Epidermal melanocyte (primary cell): ENCODE measurements around the gene CCT4.
"Not testable (repeated sequence)": the region's sequence is repeated elsewhere in the genome, so short reads cannot be mapped to it uniquely, and the experiment has no call there.

Experiments used
- DNase-seq: peaks from one replicate; pipeline ENCODE4 v3.0.0; 2011; ENCODE audit warnings: low spot score; ENCODE audit not compliant: insufficient read length

CCT4 gene

DNA sequence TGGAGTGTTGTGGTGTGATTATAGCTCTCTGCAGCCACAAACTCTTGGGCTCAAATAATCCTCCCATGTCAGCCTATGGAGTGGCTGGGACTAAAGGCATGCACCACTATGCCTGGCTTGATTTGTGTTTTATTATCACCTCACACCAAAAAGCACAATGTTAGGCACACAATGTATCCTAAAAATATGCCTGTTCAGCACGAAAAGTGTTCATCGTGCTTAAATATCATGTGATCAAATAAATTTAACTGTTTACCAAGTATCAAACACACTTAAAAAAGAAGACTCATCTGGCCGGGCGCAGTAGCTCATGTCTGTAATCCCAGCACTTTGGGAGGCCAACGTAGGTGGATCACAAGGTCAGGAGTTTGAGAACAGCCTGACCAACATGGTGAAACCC is 5.6 kb downstream of the CCT4 start:
- no peak for DNase-seq

DNA sequence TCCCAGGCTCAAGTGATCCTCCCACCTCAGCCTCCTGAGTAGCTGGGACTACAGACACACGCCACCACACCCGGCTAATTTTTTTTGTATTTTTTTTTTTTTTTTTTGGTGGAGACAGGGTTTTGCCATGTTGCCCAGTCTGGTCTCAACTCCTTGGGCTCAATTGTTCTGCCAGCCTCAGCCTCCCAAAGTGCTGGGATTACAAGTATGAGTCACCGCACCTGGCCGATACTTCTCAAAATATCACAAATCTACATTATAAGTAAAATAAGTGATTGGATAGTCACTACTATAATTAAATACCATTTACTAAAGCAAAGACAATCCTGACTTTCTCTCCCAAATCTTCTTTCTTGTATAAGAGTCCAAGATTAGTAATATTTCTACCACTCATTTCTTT is 9.1 kb downstream of the CCT4 start:
- DNase-seq: not testable (repeated sequence)

DNA sequence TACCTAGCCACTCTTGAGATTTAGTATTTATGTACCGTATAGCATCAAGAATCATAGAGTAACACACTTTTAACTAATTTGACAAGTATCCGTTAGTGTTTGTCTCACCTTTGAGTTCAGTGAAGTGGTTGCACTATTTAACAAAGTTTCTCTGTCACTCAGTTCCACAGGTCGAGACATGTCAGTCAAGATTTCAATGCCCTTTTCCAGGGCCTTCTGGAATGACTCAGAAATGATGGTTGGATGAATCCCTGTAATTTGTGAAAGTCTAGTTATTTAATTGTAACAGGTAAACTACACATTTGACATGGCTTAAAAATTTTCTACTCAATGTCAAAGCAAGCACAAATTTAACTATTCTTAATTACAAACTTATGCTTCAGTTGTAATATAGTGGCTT is 9.7 kb downstream of the CCT4 start:
- no peak for DNase-seq

DNA sequence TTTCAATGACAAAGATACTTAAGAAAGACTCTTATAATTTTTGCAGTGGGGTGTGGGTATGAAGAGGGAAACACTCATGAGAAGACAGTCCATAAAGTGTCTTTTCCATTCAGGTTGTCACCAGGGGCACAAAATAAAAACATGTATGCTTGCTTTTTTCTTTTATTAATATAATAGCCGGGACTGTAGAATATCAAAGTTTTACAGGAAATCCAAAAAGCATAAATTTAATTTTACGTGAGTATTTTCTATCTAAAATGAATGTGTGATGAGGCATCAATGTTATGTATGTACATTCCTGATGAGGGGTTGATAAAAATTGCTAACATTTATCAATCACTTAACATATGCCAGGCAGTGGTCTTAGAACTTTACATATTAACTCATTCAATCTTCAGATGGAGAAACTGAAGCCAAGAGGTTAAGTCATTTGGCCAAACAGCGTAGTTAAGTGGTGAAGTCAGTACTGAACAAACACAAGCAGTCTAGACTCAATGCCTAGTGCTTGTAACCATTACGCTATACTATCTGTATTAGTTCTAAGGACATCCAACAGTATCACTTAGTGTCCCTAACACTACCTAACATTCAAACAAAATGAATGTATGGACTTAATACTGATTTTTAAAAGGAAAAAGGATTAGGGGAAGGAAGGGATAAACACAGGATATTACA is 10.7 kb downstream of the CCT4 start:
- DNase-seq: no peak

DNA sequence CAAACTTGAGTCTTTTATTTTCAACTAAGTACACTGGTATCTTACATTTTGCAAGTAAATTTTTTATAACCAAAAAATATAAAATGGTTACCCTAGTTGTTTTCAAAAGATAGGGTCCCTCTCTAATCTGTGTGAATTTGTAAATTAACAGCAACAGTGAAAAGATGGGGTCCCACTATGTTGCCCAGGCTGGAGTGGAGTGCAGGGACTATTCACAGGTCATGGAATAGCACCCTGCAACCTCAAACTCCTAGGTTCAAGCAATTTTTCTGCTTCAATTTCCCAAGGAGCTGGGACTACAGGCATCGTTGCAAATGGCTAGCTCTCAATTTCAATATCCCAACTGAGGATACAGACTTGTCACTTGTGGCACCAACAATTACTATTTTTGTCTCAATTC is 12.1 kb downstream of the CCT4 start:
- DNase-seq: no peak

DNA sequence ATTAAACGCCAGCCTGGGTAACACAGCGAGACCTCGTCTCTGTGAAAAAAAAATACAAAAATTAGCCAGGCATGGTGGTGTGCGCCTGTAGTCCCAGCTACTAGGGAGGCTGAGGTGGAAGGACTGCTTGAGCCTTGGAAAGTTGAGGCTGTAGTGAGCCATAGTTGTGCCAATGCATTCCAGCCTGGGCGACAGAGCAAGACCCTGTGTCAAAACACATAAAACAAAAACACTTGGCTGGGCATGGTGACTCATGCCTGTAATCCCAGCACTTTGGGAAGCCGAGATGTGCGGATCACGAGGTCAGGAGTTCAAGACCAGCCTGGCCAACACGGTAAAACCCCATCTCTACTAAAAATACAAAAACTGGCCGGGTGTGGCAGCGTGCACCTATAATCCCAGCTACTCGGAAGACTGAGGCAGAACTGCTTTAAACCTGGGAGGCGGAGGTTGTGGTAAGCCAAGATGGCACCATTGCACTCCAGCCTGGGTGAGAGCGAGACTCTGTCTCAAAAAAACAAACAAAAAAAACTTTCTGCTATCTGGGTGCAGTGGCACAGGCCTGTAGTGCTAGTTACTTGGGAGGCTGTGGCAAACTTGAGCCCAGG is 21.9 kb downstream of the CCT4 start:
- DNase-seq: not testable (repeated sequence)

DNA sequence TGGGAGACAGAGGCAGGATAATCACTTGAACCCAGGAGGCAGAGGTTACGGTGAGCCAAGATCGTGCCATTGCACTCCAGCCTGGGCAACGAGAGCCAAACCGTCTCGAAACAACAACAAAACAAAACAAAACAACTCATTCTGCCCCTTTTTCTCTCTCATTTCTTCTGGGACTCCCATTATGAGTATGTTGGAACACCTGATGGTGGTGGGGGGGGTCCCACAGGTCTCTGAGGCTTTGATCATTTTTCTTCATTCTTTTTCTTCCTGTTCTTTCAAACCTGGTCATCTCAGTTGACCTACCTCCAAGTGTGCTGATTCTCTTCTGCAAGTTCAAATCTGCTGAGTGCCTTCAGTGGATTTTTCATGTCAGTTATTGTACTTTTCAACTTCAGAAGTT is 26.4 kb downstream of the CCT4 start:
- DNase-seq: no peak

DNA sequence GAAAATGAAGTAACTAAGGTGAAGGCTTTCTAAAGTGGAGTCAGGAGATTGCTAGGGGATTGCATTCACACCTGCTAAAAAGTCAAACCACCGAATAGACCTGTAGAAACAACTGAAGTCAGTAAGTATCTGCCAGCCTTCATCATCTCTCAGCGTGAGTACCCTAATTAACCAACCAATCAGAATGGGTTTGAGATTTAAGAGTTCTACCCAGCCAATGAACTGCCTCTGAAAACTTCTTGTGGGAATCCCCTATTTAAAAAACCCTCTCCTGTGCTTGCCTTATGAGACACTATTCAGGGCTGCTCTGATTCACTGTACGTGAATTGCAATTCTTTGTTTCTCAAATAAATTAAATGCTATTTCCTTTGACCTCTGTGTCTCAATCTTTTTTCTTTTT is 31.2 kb downstream of the CCT4 start:
- no peak for DNase-seq

DNA sequence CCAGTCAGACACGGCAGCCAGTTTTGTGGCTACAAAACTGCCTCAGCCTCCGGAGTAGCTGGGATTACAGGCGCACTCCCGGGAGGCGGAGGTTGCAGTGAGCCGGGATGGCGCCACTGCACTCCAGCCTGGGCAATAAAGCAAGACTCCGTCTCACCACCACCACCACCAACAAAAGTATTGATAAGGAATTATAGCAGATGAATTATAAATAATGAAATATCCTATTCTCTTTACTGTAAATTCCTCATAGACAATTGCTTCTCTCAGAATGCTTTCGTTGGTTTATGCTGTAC is 33.2 kb downstream of the CCT4 start:
- no peak for DNase-seq

DNA sequence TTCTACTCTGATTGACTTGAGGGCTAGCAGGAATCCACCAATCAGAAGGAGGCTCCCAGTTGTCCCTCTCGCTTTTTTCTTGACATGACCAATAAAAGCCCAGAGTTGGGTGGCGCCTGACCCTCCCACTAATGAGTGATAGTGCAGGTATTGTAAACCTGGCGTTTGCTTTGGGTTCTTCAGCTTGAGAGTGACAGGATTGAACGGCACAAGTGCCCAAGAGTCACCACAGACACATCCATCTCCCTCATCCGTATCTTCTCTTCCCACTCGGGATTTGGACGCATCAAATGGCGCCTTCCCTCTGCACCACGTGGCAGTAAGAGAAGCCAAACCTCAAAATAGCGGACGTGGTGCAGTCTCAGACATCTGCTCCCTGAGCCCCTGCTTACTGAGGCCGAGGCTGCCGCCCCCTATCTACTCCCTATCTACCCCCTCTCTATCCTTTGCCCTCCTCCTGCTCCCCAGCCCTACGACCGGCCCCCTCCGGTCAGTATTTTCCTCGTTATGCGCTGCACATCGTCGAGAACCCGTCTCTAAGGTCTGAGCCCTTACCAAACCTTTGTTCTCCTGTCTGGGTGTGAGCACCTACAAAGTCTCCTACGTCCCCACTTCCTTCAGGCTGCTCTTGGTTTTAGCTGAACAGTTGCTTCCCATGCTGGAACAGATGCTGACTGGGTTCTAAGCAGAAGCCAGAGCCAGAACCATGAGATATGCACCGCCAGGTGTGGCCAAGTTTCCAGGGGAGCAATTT is 33.7 kb downstream of the CCT4 start:
- peak; percentile 90 for DNase-seq

DNA sequence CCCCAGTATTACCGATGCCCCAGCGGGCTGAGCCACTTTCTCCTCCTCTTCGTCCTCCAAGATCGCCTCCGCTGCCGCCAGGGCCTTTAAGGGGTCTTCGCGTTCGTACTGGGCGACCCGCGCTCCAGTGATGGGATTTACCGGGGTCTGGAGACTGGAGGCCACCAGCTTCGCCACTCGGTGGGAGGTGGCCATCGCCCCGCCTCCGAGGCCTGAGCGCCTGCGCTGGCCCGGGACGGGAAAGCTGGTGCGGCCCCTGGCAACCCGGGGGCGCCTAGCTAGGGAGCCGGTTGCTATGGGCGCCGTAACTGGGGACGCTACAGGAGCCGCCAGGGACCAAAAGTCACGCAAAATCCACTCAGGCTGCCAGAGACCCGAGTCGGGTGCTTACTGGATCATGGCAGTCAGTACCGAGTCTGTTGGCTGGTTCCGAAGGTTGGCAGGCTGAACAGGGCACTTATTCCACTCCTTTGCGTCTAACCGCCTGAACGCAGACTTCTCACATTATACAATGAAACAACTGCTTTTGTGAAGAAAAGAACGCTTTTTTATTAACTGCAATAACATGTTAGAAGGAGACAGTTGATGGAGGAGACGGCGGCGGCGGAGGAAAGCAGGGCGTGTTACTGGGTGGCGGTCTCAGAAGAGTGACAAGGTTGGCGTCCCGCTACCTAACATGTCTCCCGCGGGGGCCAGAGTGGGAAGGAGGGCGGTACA is 34.5 kb downstream of the CCT4 start, which contains the start of gene FAM161A:
Gene FAM161A (minus strand): TSS at position 214 of the 717 bp plus-strand sequence. CDS start 19 bp downstream, at position 195.
- peak; percentile 72 for DNase-seq

DNA sequence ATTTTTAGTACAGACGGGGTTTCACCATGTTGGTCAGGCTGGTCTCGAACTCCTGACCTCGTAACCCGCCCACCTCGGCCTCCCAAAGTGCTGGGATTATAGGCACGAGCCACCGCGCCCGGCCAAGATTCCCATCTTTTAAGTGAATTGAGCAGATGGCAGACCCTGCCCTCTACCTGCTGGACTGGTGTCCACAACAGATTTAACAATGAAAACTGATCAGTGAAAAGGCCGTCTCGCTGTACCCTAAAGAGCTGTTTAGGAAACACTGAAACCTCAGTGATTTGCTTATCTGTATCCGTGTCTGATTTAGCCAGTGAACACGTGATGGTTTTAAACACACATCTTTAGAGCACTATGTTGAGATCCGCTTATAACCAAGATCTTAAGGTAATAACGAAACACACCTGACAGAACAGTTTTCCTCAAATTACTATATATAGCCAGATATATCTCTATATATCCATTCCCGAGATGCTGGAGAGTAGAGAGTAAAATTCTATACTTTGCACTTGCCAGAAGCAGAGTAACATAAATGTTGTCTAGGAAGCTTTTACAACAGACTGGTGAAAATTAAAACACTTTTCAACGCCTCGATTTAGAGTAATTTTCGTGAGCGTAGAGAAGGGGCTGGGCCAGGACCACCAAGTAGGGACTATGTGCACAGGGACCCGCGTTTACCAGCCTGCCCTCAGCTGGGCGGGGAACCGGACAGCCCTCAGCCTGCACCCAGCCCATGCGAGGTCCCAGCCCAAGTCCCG is 35.2 kb downstream of the CCT4 start:
- DNase-seq: peak; percentile 50

DNA sequence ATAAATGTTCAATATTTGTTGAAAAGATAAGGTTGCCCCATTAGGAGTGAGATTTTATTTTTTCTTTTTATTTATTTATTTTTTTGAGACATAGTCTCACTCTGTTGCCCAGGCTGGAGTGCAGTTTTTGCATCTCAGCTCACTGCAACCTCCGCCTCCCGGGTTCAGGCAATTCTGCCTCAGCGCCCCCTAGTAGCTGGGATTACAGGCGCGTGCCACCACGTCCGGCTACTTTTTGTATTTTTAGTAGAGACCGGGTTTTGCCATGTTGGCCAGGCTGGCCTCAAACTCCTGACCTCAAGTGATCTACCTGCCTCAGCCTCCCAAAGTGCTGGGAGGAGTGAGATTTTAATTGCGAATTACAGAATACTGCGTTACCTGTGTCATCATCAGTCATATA is 37.2 kb downstream of the CCT4 start:
- DNase-seq: not testable (repeated sequence)

DNA sequence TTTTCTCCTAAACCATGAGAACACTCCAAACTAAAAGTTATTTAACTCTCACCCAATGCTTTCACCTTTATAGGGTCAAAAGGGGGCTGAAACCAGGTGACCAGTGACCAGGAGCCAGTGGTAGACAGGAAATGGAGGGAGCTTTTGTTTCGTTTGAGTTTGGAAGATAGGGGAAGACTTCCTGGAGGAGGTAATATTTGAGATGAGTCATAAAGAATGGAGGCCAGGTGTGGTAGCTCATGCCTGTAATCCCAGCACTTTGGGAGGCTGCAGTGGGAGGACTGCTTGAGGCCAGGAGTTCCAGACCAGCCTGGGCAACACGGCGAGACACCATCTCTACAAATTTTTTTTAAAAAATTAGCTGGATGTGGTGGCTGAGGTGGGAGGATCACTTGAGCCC is 43.1 kb downstream of the CCT4 start:
- no peak for DNase-seq

DNA sequence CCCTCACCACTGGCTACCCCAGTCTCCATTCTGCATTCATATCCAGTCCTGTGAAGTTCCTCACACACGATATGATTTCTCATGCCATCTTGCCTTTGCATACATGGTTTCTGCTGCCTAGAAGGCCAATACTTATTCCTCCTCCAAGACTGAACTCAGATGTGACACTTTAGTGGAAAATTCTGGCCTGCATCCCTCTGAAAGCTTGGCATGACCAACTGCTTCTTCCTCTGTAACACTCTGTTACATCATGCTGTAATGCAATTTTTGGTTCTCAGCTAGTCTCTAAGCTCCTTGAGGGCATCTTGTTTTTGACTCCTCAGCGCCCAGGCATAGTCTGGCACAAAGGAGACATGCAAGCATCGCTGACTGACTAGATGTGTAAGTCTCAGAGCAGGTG is 47.2 kb downstream of the CCT4 start:
- no peak for DNase-seq

DNA sequence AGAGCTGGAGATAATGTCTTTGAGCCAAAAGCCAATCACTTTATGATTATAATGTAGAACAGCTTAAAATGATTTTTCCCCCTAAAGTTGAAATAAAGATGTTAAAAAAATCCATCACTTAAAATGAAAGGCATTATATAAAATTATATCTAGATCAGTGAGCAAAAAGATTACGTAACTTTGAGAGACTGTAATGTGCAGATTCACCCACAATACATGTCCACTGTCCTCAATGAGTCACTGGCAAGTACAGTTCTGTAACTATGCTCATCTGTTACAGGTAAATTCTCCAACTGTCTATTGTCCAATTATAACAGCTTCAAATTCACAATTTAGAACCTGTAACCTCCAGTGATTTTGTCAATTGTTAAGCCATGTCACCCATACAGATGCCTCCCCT is 53.6 kb downstream of the CCT4 start:
- DNase-seq: no peak

DNA sequence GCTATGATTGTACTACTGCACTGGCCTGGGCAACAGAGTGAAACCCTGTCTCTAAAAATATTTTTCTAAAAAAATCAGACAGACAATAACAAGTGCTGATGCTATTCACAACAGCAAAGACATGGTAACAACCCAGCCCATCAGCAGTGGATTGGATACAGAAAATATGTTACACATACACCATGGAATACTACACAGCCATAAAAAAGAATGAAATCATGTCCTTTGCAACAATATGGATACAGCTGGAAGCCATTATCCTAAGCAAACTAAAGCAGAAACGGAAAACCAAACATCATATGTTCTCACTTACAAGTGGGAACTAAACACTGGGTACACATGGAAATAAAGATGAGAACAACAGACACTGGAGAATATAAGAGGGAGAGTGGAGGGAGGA is 54.5 kb downstream of the CCT4 start:
- DNase-seq: no peak

DNA sequence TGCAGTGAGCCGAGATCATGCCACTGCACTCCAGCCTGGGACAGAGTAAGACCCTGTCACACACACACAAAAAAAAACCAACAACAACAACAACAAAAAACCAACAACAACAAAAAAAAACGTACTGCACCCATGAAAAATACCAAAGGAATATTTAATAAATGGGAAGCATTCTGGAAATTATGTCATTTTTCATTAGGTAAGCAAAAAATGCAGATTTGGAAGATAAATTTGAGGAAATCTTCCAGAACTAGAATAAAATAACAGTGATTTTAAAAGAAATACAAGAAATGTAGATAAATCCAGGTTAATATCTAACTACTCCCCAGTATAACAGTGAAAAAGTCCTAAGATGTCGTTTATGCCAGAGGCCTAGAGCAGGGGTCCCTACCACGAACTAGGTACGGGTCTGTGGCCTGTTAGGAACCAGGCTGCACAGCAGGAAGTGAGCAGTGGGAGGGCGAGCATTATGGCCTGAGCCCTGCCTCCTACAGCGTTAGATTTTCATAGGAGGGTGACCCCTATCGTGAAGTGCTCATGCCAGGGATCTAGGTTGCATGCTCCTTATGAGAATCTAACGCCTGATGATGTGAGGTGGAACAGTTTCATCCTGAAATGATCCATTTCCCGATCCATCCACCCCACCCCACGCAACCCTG is 56.1 kb downstream of the CCT4 start:
- no peak for DNase-seq

DNA sequence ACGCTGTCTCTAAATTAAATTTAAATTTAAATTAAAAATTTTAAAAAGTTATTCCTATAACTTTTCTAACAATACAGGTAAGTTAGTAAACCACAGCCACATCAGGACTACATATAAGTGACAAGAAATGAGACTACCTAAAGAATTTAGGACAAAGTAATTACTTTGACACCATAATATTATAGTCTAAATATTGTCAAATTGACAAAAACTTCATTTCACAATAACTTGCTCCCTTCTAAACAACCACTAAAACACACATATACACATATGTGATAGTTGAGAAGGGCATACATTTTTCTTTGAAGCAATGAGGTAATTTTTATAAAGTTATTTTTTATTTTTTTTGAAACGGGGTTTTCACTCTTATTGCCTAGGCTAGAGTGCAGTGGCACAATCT is 66.2 kb downstream of the CCT4 start:
- no peak for DNase-seq
